ENCODE measurements around the gene CABLES1.
A peak's percentile ranks its signal among the peaks of the same experiment; 100 is the strongest.

DNA sequence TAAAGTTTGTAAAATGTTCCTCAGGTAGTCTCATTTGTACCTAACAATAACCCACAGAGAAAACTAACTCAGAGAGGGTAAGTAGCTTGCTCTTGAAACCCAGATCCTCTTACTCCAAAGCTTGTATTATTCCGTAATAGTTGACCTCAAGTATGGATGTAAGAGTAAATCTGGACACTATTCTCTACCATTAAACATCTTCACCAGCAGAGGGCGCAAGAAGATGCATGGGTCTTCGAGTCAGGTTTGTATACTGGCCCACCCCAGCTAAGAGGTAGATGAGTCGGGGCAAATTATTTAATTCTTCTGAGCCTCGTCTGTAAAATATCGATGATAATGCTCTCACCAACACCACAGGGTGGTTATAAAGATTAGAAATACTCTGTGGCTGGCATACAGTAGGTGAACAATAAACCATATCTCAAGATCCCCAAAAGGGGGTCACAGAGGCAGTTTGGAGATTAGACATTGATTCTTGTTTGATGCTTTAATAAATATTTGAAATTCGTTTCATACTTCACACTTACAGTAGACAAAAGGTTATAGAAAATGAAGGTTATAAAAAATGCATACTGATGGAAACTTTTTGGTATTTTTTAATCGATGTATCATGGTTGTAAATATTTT, 3.5 kb upstream of the CABLES1 start:
- TF ChIP-seq, protein P1, sequence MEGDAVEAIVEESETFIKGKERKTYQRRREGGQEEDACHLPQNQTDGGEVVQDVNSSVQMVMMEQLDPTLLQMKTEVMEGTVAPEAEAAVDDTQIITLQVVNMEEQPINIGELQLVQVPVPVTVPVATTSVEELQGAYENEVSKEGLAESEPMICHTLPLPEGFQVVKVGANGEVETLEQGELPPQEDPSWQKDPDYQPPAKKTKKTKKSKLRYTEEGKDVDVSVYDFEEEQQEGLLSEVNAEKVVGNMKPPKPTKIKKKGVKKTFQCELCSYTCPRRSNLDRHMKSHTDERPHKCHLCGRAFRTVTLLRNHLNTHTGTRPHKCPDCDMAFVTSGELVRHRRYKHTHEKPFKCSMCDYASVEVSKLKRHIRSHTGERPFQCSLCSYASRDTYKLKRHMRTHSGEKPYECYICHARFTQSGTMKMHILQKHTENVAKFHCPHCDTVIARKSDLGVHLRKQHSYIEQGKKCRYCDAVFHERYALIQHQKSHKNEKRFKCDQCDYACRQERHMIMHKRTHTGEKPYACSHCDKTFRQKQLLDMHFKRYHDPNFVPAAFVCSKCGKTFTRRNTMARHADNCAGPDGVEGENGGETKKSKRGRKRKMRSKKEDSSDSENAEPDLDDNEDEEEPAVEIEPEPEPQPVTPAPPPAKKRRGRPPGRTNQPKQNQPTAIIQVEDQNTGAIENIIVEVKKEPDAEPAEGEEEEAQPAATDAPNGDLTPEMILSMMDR (IDR thresholded peaks at IDR 0.05; ENCODE audit: borderline replicate concordance, extremely low read depth, low read length, poor library complexity, severe bottlenecking) = peak; percentile 87
- TF ChIP-seq EZH2 (IDR thresholded peaks at IDR 0.05; ENCODE audit: borderline replicate concordance, low read depth, low read length, severe bottlenecking) = no peak
